ENCODE data around the gene CABLES1. TPM values are rescaled to one million over a fixed set of nuclear protein-coding genes. Genes with fewer than 3 reads are reported as not detected.
A peak's percentile ranks its signal among the peaks of the same experiment; 100 is the strongest.

CABLES1 gene
- total and polyA plus RNA-seq, 2 of the 4 experiments (the other 2 are of a cell fraction): 4.7 to 5.7 TPM

- Histone ChIP-seq H3K9ac (ENCODE audit: low read depth, low read length) (no peak overlapping the region), H3K27me3 (ENCODE audit: control insufficient read depth, insufficient read depth, low read length) (no peaks in the 10 kb centered on the region), H2BK120ac (ENCODE audit: low read depth, low read length) (no peak overlapping the region), H2AK9ac (replicated peaks; ENCODE audit: low read depth, low read length, poor library complexity) (no peak overlapping the region), H3K36me3 (ENCODE audit: control insufficient read depth, insufficient read depth, low read length) (no peaks in the 10 kb centered on the region), H3K9me3 (ENCODE audit: control insufficient read depth, insufficient read depth, low read length) (peaks cover 4% of the 10 kb centered on the region; the same call in 1 of the 2 replicates), H3K4me1 (ENCODE audit: control insufficient read depth, insufficient read depth, low read length) (peaks cover 13% of the 10 kb centered on the region), H4K8ac (ENCODE audit: low read depth in 2 of 2, low read length in 2 of 2) (no peak overlapping the region; a peak in 1 of 4 replicates), H2BK5ac (ENCODE audit: low read depth, low read length, poor library complexity, severe bottlenecking) (no peak overlapping the region), H3K4ac (ENCODE audit: low read depth, low read length) (peak overlapping the region; percentile 64; the same call in 1 of the 2 replicates), H3K4me3 (ENCODE audit: insufficient read depth, low read depth, low read length) (no peak overlapping the region), H2AFZ (replicated peaks; ENCODE audit: low read length, poor library complexity) (no peak overlapping the region), H3K79me1 (ENCODE audit: low read depth in 1 of 2, low read length in 2 of 2) (0 out of 4 replicates have a peak, but pooled peaks cover 0 to 3% of the 10 kb centered on the region in 2 experiments), H4K5ac (ENCODE audit: low read depth, low read length) (no peak overlapping the region), H3K14ac (replicated peaks; ENCODE audit: low read depth, low read length) (no peak overlapping the region), H3K9me1 (ENCODE audit: insufficient read depth, low read length) (peaks cover 11% of the 10 kb centered on the region), H2BK20ac (ENCODE audit: low read depth, low read length) (no peak overlapping the region), H4K91ac (ENCODE audit: insufficient read depth, low read depth, low read length) (no peak overlapping the region), H3K23ac (ENCODE audit: low read depth, low read length) (no peak overlapping the region), H3K18ac (ENCODE audit: low read depth, low read length) (no peak overlapping the region; the same call in 1 of the 2 replicates), H3K56ac (ENCODE audit: extremely low read depth, insufficient read depth, low read length) (no peak overlapping the region), H3K4me2 (ENCODE audit: low read depth, low read length) (no peak overlapping the region), H2AK5ac (ENCODE audit: low read depth, low read length) (peak overlapping the region; percentile 61), H4K20me1 (ENCODE audit: insufficient read depth, low read length) (no peaks in the 10 kb centered on the region), H2BK15ac (ENCODE audit: low read depth, low read length) (peak overlapping the region; percentile 33; the same call in 1 of the 3 replicates), H3K27ac (ENCODE audit: insufficient read depth, low read length) (no peak overlapping the region)
- TF ChIP-seq CHD1 (IDR thresholded peaks at IDR 0.05; ENCODE audit: low read depth, low read length) (no peak), ELK1 (IDR thresholded peaks at IDR 0.05; ENCODE audit: borderline replicate concordance, low read depth, low read length) (no peak), MXI1 (IDR thresholded peaks at IDR 0.05; ENCODE audit: borderline replicate concordance, low read depth, low read length) (no peak), NFE2L2 (IDR thresholded peaks at IDR 0.05; ENCODE audit: low read depth, low read length) (no peak), SMC3 (IDR thresholded peaks at IDR 0.05; ENCODE audit: low read depth, low read length) (no peak), RCOR1 (IDR thresholded peaks at IDR 0.05; ENCODE audit: insufficient replicate concordance, low read length) (no peak), CEBPB (IDR thresholded peaks at IDR 0.05; ENCODE audit: low read depth, low read length) (no peak), RFX5 (IDR thresholded peaks at IDR 0.05; ENCODE audit: low read depth, low read length) (no peak), CTCF (conservative IDR thresholded peaks at IDR 0.05; ENCODE audit: low read depth, low read length) (no peak), POLR2A (IDR thresholded peaks at IDR 0.05; ENCODE audit: low read depth, low read length) (no peak), FOS (IDR thresholded peaks at IDR 0.05; ENCODE audit: low read depth, low read length) (no peak), RAD21 (IDR thresholded peaks at IDR 0.05; ENCODE audit: low read length) (no peak), USF2 (IDR thresholded peaks at IDR 0.05; ENCODE audit: low read depth, low read length) (no peak), MAFK (IDR thresholded peaks at IDR 0.05; ENCODE audit: low read depth, low read length) (no peak)
- in situ Hi-C loops (cut with MboI; ENCODE audit: low sequenced_read_pairs): no loop called here
- intact Hi-C loops (cut with micrococcal nuclease): no loop called here
- POLR2A ChIA-PET (ENCODE audit: unreplicated experiment): no interaction called here
- no CpG with 5 or more reads among the region's 5 CpGs for WGBS, 2 experiments (ENCODE audit: extremely low coverage in 2 of 2, insufficient read length in 1 of 2)
- dilution Hi-C loops (cut with HindIII; ENCODE audit: low sequenced_read_pairs, unreplicated experiment): no loop called here
- DNase-seq (no peak), ATAC-seq (ENCODE audit: low read depth) (no peak)
- no TSS peak for BruUV-seq (replicated peaks)
- CTCF ChIA-PET: no interaction called here
Measured at GRCh38 chr18:23108496-23108895, 26.8 kb upstream of the CABLES1 start.
